RPMI8226 (cell line): Measurements from ENCODE around the gene PRPS2.
A peak's percentile ranks its signal among the peaks of the same experiment; 100 is the strongest.

ENCODE experiments used
- DNase-seq: peaks from one replicate; pipeline ENCODE4 v3.0.0-alpha.2; 2015

PRPS2 gene

GRCh38 chrX:12817528-12817927 is 26.3 kb downstream of the PRPS2 start:
- no peak for DNase-seq

- DNase-seq, result no peak
These were observed 28.0 kb downstream of the PRPS2 start for GRCh38 chrX:12819222-12819621.

GRCh38 chrX:12820737-12821136 is 29.5 kb downstream of the PRPS2 start:
- no peak for DNase-seq

GRCh38 chrX:12824944-12825343 is 33.7 kb downstream of the PRPS2 start:
- no peak for DNase-seq

- DNase-seq, result no peak
These were observed 34.6 kb downstream of the PRPS2 start for GRCh38 chrX:12825801-12826200.

GRCh38 chrX:12843061-12843667 is 52.0 kb downstream of the PRPS2 start:
- no peak for DNase-seq

GRCh38 chrX:12843668-12844279 is 52.6 kb downstream of the PRPS2 start:
- DNase-seq, result no peak

GRCh38 chrX:12844319-12844718 is 53.1 kb downstream of the PRPS2 start:
- DNase-seq, result no peak

GRCh38 chrX:12865359-12865758 is 74.1 kb downstream of the PRPS2 start:
- DNase-seq, result no peak

- DNase-seq, result no peak
These were observed 75.5 kb downstream of the PRPS2 start, which contains the start of gene TLR7 for GRCh38 chrX:12866451-12867377. Gene TLR7, plus strand, starts transcription at chrX:12867072. Its CDS starts 507 bp downstream, at chrX:12867579.

GRCh38 chrX:12867685-12868084 is 76.5 kb downstream of the PRPS2 start:
- no peak for DNase-seq

- peak; percentile 21 for DNase-seq
These were observed 77.5 kb downstream of the PRPS2 start for GRCh38 chrX:12868747-12869146.

GRCh38 chrX:12871257-12871656 is 80.0 kb downstream of the PRPS2 start:
- DNase-seq, result no peak

- DNase-seq, result no peak
These were observed 81.5 kb downstream of the PRPS2 start for GRCh38 chrX:12872741-12873140.
